GM12874 (cell line): ENCODE measurements around the gene BMP7.

Source experiments
- TF ChIP-seq, protein P1 (sequence below): IDR thresholded peaks from 2 replicates; pipeline ENCODE4 v1.5.1; 2011; ENCODE audit warnings: low read depth, mild to moderate bottlenecking, control low read depth, low read length, moderate library complexity; ENCODE audit not compliant: insufficient read depth

BMP7 gene

GRCh38 chr20:57236813-57237584 is 29.4 kb downstream of the BMP7 start:
- TF ChIP-seq, protein P1, sequence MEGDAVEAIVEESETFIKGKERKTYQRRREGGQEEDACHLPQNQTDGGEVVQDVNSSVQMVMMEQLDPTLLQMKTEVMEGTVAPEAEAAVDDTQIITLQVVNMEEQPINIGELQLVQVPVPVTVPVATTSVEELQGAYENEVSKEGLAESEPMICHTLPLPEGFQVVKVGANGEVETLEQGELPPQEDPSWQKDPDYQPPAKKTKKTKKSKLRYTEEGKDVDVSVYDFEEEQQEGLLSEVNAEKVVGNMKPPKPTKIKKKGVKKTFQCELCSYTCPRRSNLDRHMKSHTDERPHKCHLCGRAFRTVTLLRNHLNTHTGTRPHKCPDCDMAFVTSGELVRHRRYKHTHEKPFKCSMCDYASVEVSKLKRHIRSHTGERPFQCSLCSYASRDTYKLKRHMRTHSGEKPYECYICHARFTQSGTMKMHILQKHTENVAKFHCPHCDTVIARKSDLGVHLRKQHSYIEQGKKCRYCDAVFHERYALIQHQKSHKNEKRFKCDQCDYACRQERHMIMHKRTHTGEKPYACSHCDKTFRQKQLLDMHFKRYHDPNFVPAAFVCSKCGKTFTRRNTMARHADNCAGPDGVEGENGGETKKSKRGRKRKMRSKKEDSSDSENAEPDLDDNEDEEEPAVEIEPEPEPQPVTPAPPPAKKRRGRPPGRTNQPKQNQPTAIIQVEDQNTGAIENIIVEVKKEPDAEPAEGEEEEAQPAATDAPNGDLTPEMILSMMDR, result no peak

DNA sequence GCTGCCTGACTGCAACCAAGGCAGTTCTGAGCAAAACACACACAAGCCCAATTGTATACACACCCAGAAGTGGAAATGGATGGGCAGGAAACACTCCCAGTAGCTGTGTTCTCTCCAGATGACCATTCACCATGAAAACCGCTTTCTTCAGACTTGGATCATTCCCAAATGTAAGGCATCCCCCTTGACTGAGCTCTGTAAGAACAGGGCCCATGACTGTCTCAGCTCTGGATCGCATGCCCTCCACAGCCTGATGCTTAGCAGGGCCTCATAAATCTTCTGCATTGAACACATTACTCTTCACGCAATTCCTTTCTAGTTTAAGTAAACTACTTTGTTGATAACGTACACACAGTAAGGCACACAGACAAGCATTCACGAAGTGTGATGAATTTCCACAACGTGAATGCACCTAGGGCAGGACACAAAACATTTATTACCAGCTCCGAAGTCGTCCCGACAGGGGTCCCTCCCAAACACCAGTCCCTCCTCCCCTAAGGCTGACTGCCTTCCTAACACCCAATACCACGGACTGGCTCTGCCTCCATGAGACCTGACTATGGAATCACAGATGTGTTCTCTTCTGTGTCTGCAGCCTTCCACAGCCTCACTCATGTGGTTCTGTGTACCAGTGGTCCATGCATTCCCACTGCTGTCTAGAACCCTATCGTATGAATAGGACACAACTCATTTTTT is 31.7 kb downstream of the BMP7 start:
- TF ChIP-seq, protein P1, result no peak

GRCh38 chr20:57231951-57232428 is 34.5 kb downstream of the BMP7 start:
- TF ChIP-seq, protein P1, result no peak

DNA sequence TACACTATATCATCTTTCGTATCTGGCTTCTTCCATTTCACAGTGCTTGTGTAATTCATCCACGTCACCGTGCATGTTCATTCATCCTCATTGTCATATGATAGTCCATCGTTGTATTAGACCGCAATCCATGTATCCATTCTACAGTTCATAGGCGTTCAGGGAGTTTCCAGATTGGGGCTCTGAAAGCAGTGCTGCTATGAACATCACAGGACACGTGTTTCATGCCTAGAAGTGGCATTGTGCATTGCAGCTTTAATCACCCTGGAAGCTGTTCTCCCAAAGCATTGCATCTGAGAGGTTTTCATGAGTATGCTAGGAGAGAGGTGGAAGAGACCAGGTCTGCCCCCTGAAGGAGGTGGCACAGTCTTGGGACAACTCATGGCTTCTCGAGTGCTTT is 35.3 kb downstream of the BMP7 start:
- TF ChIP-seq, protein P1, result no peak

GRCh38 chr20:57230247-57230646 is 36.2 kb downstream of the BMP7 start:
- TF ChIP-seq, protein P1, result no peak

DNA sequence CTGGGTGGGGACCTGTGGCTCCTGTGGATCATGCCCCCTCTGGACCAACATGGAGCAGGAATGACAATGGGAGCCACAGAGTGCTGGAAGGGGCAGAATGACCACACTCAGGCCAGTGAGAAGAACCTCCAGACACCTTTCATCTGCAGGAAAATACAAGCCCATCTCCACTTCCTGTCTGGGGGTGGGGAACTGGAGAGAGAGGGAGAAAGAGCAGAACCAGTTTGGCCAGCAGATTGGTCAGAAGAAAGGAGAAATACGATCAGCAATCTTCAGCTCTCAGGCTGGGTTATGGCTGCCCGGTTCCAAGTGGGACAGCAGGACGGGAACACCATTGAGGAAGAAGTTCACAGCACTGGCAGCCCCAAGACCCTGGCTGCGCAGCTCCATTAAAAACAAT is 37.0 kb downstream of the BMP7 start:
- TF ChIP-seq, protein P1, result no peak

- TF ChIP-seq, protein P1, result no peak
Observed at GRCh38 chr20:57225830-57226229, 40.6 kb downstream of the BMP7 start.
